GM12878 (cell line): ENCODE measurements around the gene ATP1A1. TPM values are rescaled to one million over a fixed set of nuclear protein-coding genes. Genes with fewer than 3 reads are reported as not detected.

Experiments
- ATAC-seq: fragments of 200-7000 bp; cut with Tn5 transposase; 3 replicates; pipeline ENCODE4 v1.9.1; 2020; ENCODE audit warnings: mild to moderate bottlenecking, moderate library complexity
- BruUV-seq: library from RNA; stranded (reverse); fragments of 400-500 nt; replicated peaks from 2 replicates; lab custom pipeline; 2021; lab: Mats Ljungman, UMichigan
- CTCF ChIA-PET: fragments of 300-600 bp; sonication (Branson Sonifier 250); formaldehyde crosslinking; extraction: SDS; loops from one replicate; lab custom pipeline; 2021; ENCODE audit warnings: inconsistent platforms; lab: Yijun Ruan, JAX
- POLR2A ChIA-PET: fragments of 350-600 bp; formaldehyde crosslinking; extraction: SDS; loops from one replicate; lab custom pipeline; 2021; ENCODE audit warnings: inconsistent platforms; lab: Charles Lee
- RAD21 ChIA-PET: fragments of 300-600 bp; sonication (Branson Sonifier 250); formaldehyde crosslinking; loops from one replicate; lab custom pipeline; 2023; ENCODE audit warnings: antibody characterized with exemption; ENCODE audit not compliant: unreplicated experiment; lab: Charles Lee
- SMC1A ChIA-PET: fragments of 300-600 bp; sonication (Branson Sonifier 250); formaldehyde crosslinking; loops from one replicate; lab custom pipeline; 2023; ENCODE audit not compliant: unreplicated experiment, uncharacterized antibody; lab: Charles Lee
- DNase-seq: peaks from one replicate; pipeline ENCODE4 v3.0.0-alpha.2; 2011; ENCODE audit warnings: low read depth, low spot score
- FAIRE-seq: peaks from 3 replicates; lab custom pipeline; 2011; peaks lifted over from hg19 to GRCh38; lab: Jason Lieb, UNC
- H2AFZ ChIP-seq: 2 replicates; pipeline ENCODE4 v1.6.0; 2011; ENCODE audit warnings: low read depth, low read length, control low read depth; ENCODE audit not compliant: control insufficient read depth
- H3K27ac ChIP-seq: 2 replicates; pipeline ENCODE4 v1.5.1; 2011; ENCODE audit warnings: control low read depth; ENCODE audit not compliant: control insufficient read depth, insufficient read depth
- H3K27me3 ChIP-seq, 2 experiments: replicated peaks in 1 of 2; 2 replicates each; pipeline versions ENCODE4 v1.6.0 to v1.6.1; 2011; ENCODE audit warnings: low read length in 1 of 2; ENCODE audit not compliant: control insufficient read depth in 2 of 2, insufficient read depth in 2 of 2
- H3K36me3 ChIP-seq, 2 experiments: 2 replicates each; pipeline ENCODE4 v1.5.1; 2011; ENCODE audit warnings: low read length in 1 of 2; ENCODE audit not compliant: control insufficient read depth in 2 of 2, insufficient read depth in 2 of 2
- H3K4me1 ChIP-seq: 2 replicates; pipeline ENCODE4 v1.6.1; 2011; ENCODE audit warnings: mild to moderate bottlenecking, low read length, moderate library complexity, mixed read lengths; ENCODE audit not compliant: control insufficient read depth, insufficient read depth
- H3K4me2 ChIP-seq: 2 replicates; pipeline ENCODE4 v1.6.0; 2011; ENCODE audit warnings: control low read depth; ENCODE audit not compliant: control insufficient read depth, insufficient read depth
- H3K4me3 ChIP-seq: fragments of 200-600 bp; sonication (generic); 2 replicates; pipeline ENCODE4 v1.5.1; 2016
- H3K79me2 ChIP-seq: 2 replicates; pipeline ENCODE4 v1.6.0; 2011; ENCODE audit warnings: low read length; ENCODE audit not compliant: control insufficient read depth, insufficient read depth
- H3K9ac ChIP-seq: 2 replicates; pipeline ENCODE4 v1.8.0; 2011; ENCODE audit warnings: low read length, control low read depth, mixed read lengths; ENCODE audit not compliant: control insufficient read depth, insufficient read depth
- H3K9me3 ChIP-seq: replicated peaks from 3 replicates; pipeline ENCODE4 v1.5.1; 2011; ENCODE audit warnings: mild to moderate bottlenecking, low read length; ENCODE audit not compliant: control insufficient read depth, insufficient read depth
- H4K20me1 ChIP-seq: 2 replicates; pipeline ENCODE4 v1.6.0; 2011; ENCODE audit not compliant: control insufficient read depth, insufficient read depth
- E2F8 ChIP-seq: fragments of 450-650 bp; IDR thresholded peaks from 2 replicates; pipeline ENCODE4 v1.6.1; 2018; ENCODE audit warnings: mild to moderate bottlenecking, low read depth, moderate library complexity; ENCODE audit not compliant: partially characterized antibody
- NR2C1 ChIP-seq: fragments of 450-650 bp; IDR thresholded peaks from 2 replicates; pipeline ENCODE4 v1.6.1; 2017; ENCODE audit warnings: antibody characterized with exemption, mild to moderate bottlenecking, moderate library complexity
- PKNOX1 ChIP-seq: fragments of 450-650 bp; IDR thresholded peaks from 2 replicates; pipeline ENCODE4 v1.6.1; 2016; ENCODE audit warnings: mild to moderate bottlenecking
- PML ChIP-seq: IDR thresholded peaks from 2 replicates; pipeline ENCODE4 v1.6.1; 2012; ENCODE audit warnings: low read length, inconsistent platforms
- POLR2A ChIP-seq: IDR thresholded peaks from 2 replicates; pipeline ENCODE4 v1.6.1; 2011; ENCODE audit warnings: low read depth, mild to moderate bottlenecking, low read length
- POLR2AphosphoS2 ChIP-seq: IDR thresholded peaks from 2 replicates; pipeline ENCODE4 v1.6.1; 2011; ENCODE audit warnings: low read depth, mild to moderate bottlenecking, low read length, improper control_type of control experiment, moderate library complexity
- WRNIP1 ChIP-seq: IDR thresholded peaks from 2 replicates; pipeline ENCODE4 v1.6.1; 2011; ENCODE audit warnings: low read depth, low read length, improper control_type of control experiment, borderline replicate concordance
- ZBED1 ChIP-seq: IDR thresholded peaks from 2 replicates; pipeline ENCODE4 v1.6.1; 2016; ENCODE audit warnings: borderline replicate concordance
- WGBS: methylation state at CpG from one replicate; pipeline ENCODE4 v1.1.6; 2016; ENCODE audit warnings: low lambda C conversion rate; ENCODE audit not compliant: insufficient replicate concordance, insufficient coverage; ENCODE audit errors: missing lambda C conversion rate; 5-methylcytosine and 5-hydroxymethylcytosine counted together
- in situ Hi-C: fragments of 300-500 bp; cut with MboI; formaldehyde crosslinking; loops from 9 replicates; pipeline ENCODE4 v1.14.3; 2018; ENCODE audit warnings: mixed read lengths
- intact Hi-C: fragments of 100-400 bp; cut with micrococcal nuclease; formaldehyde crosslinking; loops from one replicate; pipeline ENCODE4 v1.14.2; 2022; ENCODE audit not compliant: unreplicated experiment
- polyA plus RNA-seq, 11 experiments: library from polyadenylated mRNA; depleted of rRNA in 4 of 11; unstranded in 6 of 11; stranded (reverse) in 5 of 11; fragments of >200 nt; fragmentation: Nextera tagmentation in 4 of 11; fragmentation: Illumina TruSeq in 1 of 11; extraction: Ambion mirVana in 4 of 11; extraction: Trizol in 1 of 11; gene quantifications; 1 replicate in 1 of 11; 2 replicates in 10 of 11; pipeline versions ENCODE4 v1.2.1 to v1.2.3, GENCODE V29; 2011 to 2016; ENCODE audit warnings: inconsistent platforms in 2 of 11, missing spikeins in 2 of 11, low read depth in 1 of 11
- total RNA-seq, 4 experiments: library from RNA; depleted of rRNA in 3 of 4; stranded (reverse); fragments of >200 nt in 3 of 4; fragmentation: Illumina TruSeq in 1 of 4; extraction: Trizol in 1 of 4; gene quantifications; 2 replicates each; pipeline versions ENCODE4 v1.2.1 to v1.2.3, GENCODE V29; 2013 to 2021

ATP1A1 gene
- total and polyA plus RNA-seq, 10 of the 15 experiments (the other 5 are each of a cell fraction or from before 2014, with no cell fraction given) = 113 to 566 (median 313) TPM

GRCh38 chr1:116405241-116406135 lies 32.4 kb downstream of the ATP1A1 start:
- no peaks in the 10 kb centered on the region for H3K79me2 ChIP-seq
- ChIA-PET SMC1A (interaction anchor here (1.0 to 2.0 kb wide), 2 partner anchors 30 to 266 kb away, joined by 3 to 7 read pairs; no protein-coding TSS in a partner anchor), RAD21 (interaction anchor here (0.7 kb wide), 1 partner anchor 22 kb away, joined by 3 read pairs; no protein-coding TSS in a partner anchor), CTCF (interaction anchor here (1.1 kb wide), 1 partner anchor 94 kb away, joined by 3 read pairs; no protein-coding TSS in a partner anchor), POLR2A (interaction anchor here (1.1 to 1.5 kb wide), 2 partner anchors 8 to 11 kb away, joined by 3 read pairs; no protein-coding TSS in a partner anchor)
- no peaks in the 10 kb centered on the region for H3K9me3 ChIP-seq
- H2AFZ ChIP-seq = no peak overlapping the region
- in situ Hi-C loops (no loop called here), intact Hi-C loops (no loop called here)
- no peak for DNase-seq
- no peak for ATAC-seq
- no peak overlapping the region for H3K9ac ChIP-seq
- WGBS = 84% methylated on average over 14 of the region's 14 CpGs
- H3K4me1 ChIP-seq = no peaks in the 10 kb centered on the region
- BruUV-seq = no TSS peak
- no peaks in the 10 kb centered on the region; the same call in 1 of the 2 replicates for H4K20me1 ChIP-seq
- no peak overlapping the region for H3K4me3 ChIP-seq
- peaks cover 33 to 44% of the 10 kb centered on the region in 2 experiments for H3K36me3 ChIP-seq
- no peak for FAIRE-seq
- TF ChIP-seq POLR2AphosphoS2 (peak; percentile 53; the same call in 1 of the 2 replicates), ZBED1 (no peak), POLR2A (peak; percentile 50), PML (peak; percentile 28; the same call in 1 of the 2 replicates), NR2C1 (no peak)
- H3K27ac ChIP-seq = no peak overlapping the region
- H3K27me3 ChIP-seq = no peaks in the 10 kb centered on the region
- no peak overlapping the region for H3K4me2 ChIP-seq

GRCh38 chr1:116407033-116407432 lies 34.0 kb downstream of the ATP1A1 start:
- Histone ChIP-seq H3K4me3 (no peak overlapping the region), H3K27me3 (no peaks in the 10 kb centered on the region), H3K36me3 (peaks cover 24 to 29% of the 10 kb centered on the region in 2 experiments), H3K9me3 (no peaks in the 10 kb centered on the region), H4K20me1 (no peaks in the 10 kb centered on the region), H3K27ac (no peak overlapping the region), H3K4me2 (no peak overlapping the region), H3K79me2 (no peaks in the 10 kb centered on the region), H3K9ac (no peak overlapping the region), H2AFZ (no peak overlapping the region), H3K4me1 (no peaks in the 10 kb centered on the region)
- SMC1A ChIA-PET = interaction anchor here (1.0 to 2.0 kb wide), 3 partner anchors 23 to 84 kb away, joined by 3 to 7 read pairs (median 4); no protein-coding TSS in a partner anchor
- BruUV-seq = no TSS peak
- no peak for DNase-seq
- WGBS = 91% methylated on average over 6 of the region's 6 CpGs
- CTCF ChIA-PET = interaction anchor here (0.8 to 1.6 kb wide), 4 partner anchors 19 to 268 kb away, joined by 3 to 4 read pairs (median 3); no protein-coding TSS in a partner anchor
- RAD21 ChIA-PET = interaction anchor here (0.6 kb wide), 1 partner anchor 92 kb away, joined by 3 read pairs; no protein-coding TSS in a partner anchor
- in situ Hi-C loops = no loop called here
- no peak for FAIRE-seq
- intact Hi-C loops = no loop called here
- POLR2A ChIA-PET = interaction anchor here (1.1 to 1.5 kb wide), 2 partner anchors 10 kb away, joined by 3 read pairs; no protein-coding TSS in a partner anchor
- ATAC-seq = no peak
- no peak for TF ChIP-seq E2F8
- no peak for TF ChIP-seq WRNIP1
- TF ChIP-seq PKNOX1 = no peak
